Endothelial cell of umbilical vein (primary cell): ENCODE results near the gene TLR8. TPM values are rescaled to one million over a fixed set of nuclear protein-coding genes. Genes with fewer than 3 reads are reported as not detected.

ENCODE experiments used
- BruUV-seq: library from RNA; stranded (reverse); fragments of 400-500 nt; replicated peaks from 2 replicates; lab custom pipeline; 2021; lab: Mats Ljungman, UMichigan
- CTCF ChIA-PET: fragments of 300-600, 350-600 bp; sonication (Branson Sonifier 250); formaldehyde crosslinking; loops from one replicate; lab custom pipeline; 2021; ENCODE audit warnings: antibody characterized with exemption, inconsistent platforms; lab: Charles Lee
- POLR2A ChIA-PET: fragments of 300-600, 350-600 bp; sonication (Branson Sonifier 250); formaldehyde crosslinking; loops from one replicate; lab custom pipeline; 2021; ENCODE audit warnings: antibody characterized with exemption, inconsistent platforms; lab: Charles Lee
- DNase-seq: peaks from one replicate; pipeline ENCODE4 v3.0.0-alpha.2; 2011; ENCODE audit warnings: low read depth, low spot score
- FAIRE-seq: peaks from 2 replicates; lab custom pipeline; 2011; peaks lifted over from hg19 to GRCh38; lab: Jason Lieb, UNC
- H2AFZ ChIP-seq: 2 replicates; pipeline ENCODE4 v1.6.0; 2012; ENCODE audit warnings: low read depth, low read length, control low read depth, inconsistent platforms
- H3K27ac ChIP-seq: 2 replicates; pipeline ENCODE4 v1.5.1; 2011; ENCODE audit warnings: low read depth, mild to moderate bottlenecking, control low read depth, low read length, moderate library complexity; ENCODE audit not compliant: insufficient read depth
- H3K27me3 ChIP-seq, 2 experiments: 2 replicates each; pipeline versions ENCODE4 v1.6.0 to v1.6.1; 2011; ENCODE audit warnings: low read length in 2 of 2, mixed read lengths in 1 of 2; ENCODE audit not compliant: control insufficient read depth in 2 of 2, insufficient read depth in 2 of 2
- H3K36me3 ChIP-seq, 2 experiments: 2 replicates in 1 of 2; 3 replicates in 1 of 2; pipeline ENCODE4 v1.5.1; 2011; ENCODE audit warnings: low read length in 2 of 2, mild to moderate bottlenecking in 1 of 2, moderate library complexity in 1 of 2; ENCODE audit not compliant: control insufficient read depth in 2 of 2, insufficient read depth in 2 of 2; ENCODE audit errors: extremely low read depth in 1 of 2
- H3K4me1 ChIP-seq: 3 replicates; pipeline ENCODE4 v1.5.1; 2011; ENCODE audit warnings: mild to moderate bottlenecking, low read length; ENCODE audit not compliant: control insufficient read depth, insufficient read depth; ENCODE audit errors: extremely low read depth
- H3K4me2 ChIP-seq: 2 replicates; pipeline ENCODE4 v1.6.1; 2011; ENCODE audit warnings: low read length, control low read depth, mixed read lengths; ENCODE audit not compliant: insufficient read depth
- H3K4me3 ChIP-seq, 3 experiments: fragments of 200-600 bp in 1 of 3; sonication (generic), shearing (Covaris generic) in 1 of 3; replicated peaks in 1 of 3; 2 replicates each; pipeline ENCODE4 v1.5.1; 2011 to 2016; ENCODE audit warnings: control low read depth in 3 of 3, low read length in 3 of 3, mild to moderate bottlenecking in 2 of 3, inconsistent platforms in 1 of 3, low read depth in 1 of 3, moderate library complexity in 1 of 3; ENCODE audit not compliant: insufficient read depth in 1 of 3
- H3K79me2 ChIP-seq: 2 replicates; pipeline ENCODE4 v1.6.0; 2012; ENCODE audit warnings: low read length, inconsistent platforms; ENCODE audit not compliant: control insufficient read depth, insufficient read depth
- H3K9ac ChIP-seq: replicated peaks from 2 replicates; pipeline ENCODE3; 2011; ENCODE audit warnings: low read length, control low read depth; ENCODE audit not compliant: insufficient read depth; ENCODE audit errors: extremely low read depth
- H3K9me1 ChIP-seq: replicated peaks from 3 replicates; pipeline ENCODE4 v1.6.0; 2011; ENCODE audit warnings: mild to moderate bottlenecking, low read length; ENCODE audit not compliant: control insufficient read depth, insufficient read depth; ENCODE audit errors: extremely low read depth
- H3K9me3 ChIP-seq: replicated peaks from 2 replicates; pipeline ENCODE4 v1.5.1; 2012; ENCODE audit warnings: low read length, inconsistent platforms; ENCODE audit not compliant: control insufficient read depth, insufficient read depth
- H4K20me1 ChIP-seq: replicated peaks from 2 replicates; pipeline ENCODE3; 2011; ENCODE audit warnings: mild to moderate bottlenecking, low read length; ENCODE audit not compliant: control insufficient read depth, insufficient read depth; ENCODE audit errors: extremely low read depth
- EZH2 ChIP-seq: IDR thresholded peaks from 2 replicates; pipeline ENCODE4 v1.6.1; 2012; ENCODE audit warnings: borderline replicate concordance, low read depth, mild to moderate bottlenecking, moderate library complexity, low read length, inconsistent platforms; ENCODE audit not compliant: severe bottlenecking
- FOS ChIP-seq: IDR thresholded peaks from 2 replicates; pipeline ENCODE4 v1.6.1; 2011; ENCODE audit warnings: mild to moderate bottlenecking, low read length, moderate library complexity, borderline replicate concordance; ENCODE audit not compliant: insufficient read depth
- GATA2 ChIP-seq: IDR thresholded peaks from 2 replicates; pipeline ENCODE4 v1.7.0; 2011; ENCODE audit warnings: low read depth, mild to moderate bottlenecking, moderate library complexity, mixed read lengths, low read length; ENCODE audit not compliant: insufficient read length, insufficient read depth
- JUN ChIP-seq: IDR thresholded peaks from 2 replicates; pipeline ENCODE4 v1.6.1; 2011; ENCODE audit warnings: borderline replicate concordance, low read depth; ENCODE audit not compliant: insufficient read length, insufficient read depth
- MAX ChIP-seq: IDR thresholded peaks from 2 replicates; pipeline ENCODE4 v1.6.1; 2011; ENCODE audit not compliant: insufficient read depth, insufficient read length
- MYC ChIP-seq: IDR thresholded peaks from one replicate; pipeline ENCODE4 v1.6.1; 2011; ENCODE audit warnings: mild to moderate bottlenecking, low read depth, low read length
- POLR2A ChIP-seq: IDR thresholded peaks from 2 replicates; pipeline ENCODE4 v1.6.1; 2012; ENCODE audit warnings: low read depth, mild to moderate bottlenecking, control low read depth, low read length
- POLR2AphosphoS5 ChIP-seq: IDR thresholded peaks from 2 replicates; pipeline ENCODE4 v1.6.1; 2012; ENCODE audit warnings: low read depth, mild to moderate bottlenecking, control low read depth, low read length, moderate library complexity; ENCODE audit not compliant: insufficient read depth
- dilution Hi-C: fragments of 300-500 bp; cut with MboI; formaldehyde crosslinking; loops from one replicate; pipeline ENCODE4 v1.15.0; 2019; ENCODE audit warnings: low sequenced_read_pairs; ENCODE audit not compliant: extremely low pct_ligation_motif_present
- intact Hi-C: fragments of 100-400 bp; cut with micrococcal nuclease; formaldehyde crosslinking; loops from one replicate; pipeline ENCODE4 v1.10.0; 2022
- polyA plus RNA-seq, 4 experiments: library from polyadenylated mRNA; depleted of rRNA in 3 of 4; stranded (reverse) in 3 of 4; unstranded in 1 of 4; fragments of >200 nt; gene quantifications; 2 replicates each; pipeline versions ENCODE4 v1.2.1 to v1.2.3, GENCODE V29; 2011 to 2012; ENCODE audit warnings: missing spikeins in 1 of 4
- total RNA-seq: library from RNA; stranded (reverse); gene quantifications from 2 replicates; pipeline ENCODE4 v1.2.3, GENCODE V29; 2021
- TF ChIP-seq, protein P1 (sequence below), 2 donors: IDR thresholded peaks; 1 replicate in 1 of 2; 2 replicates in 1 of 2; pipeline ENCODE4 v1.5.1; 2011; ENCODE audit warnings: low read length in 2 of 2, mild to moderate bottlenecking in 2 of 2, moderate library complexity in 2 of 2, control low read depth in 1 of 2, inconsistent platforms in 1 of 2, low read depth in 1 of 2; ENCODE audit not compliant: insufficient read depth in 1 of 2; ENCODE audit errors: extremely low read depth in 1 of 2

Gene TLR8
- total and polyA plus RNA-seq, 2 donors (not counting 3 experiments of a cell fraction or from before 2014, with no cell fraction given) = not detected

DNA sequence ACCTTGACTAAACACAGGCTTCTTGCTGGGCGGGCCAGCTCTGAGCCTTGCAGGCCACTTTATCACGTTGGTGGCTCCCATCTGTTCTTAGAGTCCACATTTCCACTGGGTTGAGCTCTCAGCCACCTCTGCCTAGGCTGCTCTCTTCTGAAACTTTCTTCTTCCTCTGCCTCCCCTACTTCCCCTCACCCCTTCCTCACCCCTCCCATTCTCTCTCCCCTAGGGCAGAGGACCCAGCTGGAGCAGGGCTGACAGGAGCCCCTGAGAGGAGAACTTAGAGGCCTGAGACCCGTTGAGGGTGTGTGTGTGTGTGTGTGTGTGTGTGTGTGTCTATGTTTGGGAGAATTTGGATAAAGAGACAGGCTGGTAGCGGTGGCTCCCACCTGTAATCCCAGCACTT lies 48.6 kb downstream of the TLR8 start:
- no peak for TF ChIP-seq POLR2AphosphoS5
- no peak for TF ChIP-seq MYC
- TF ChIP-seq GATA2 = no peak
- no peak for TF ChIP-seq EZH2
- TF ChIP-seq MAX = no peak
- no peak for TF ChIP-seq FOS
- TF ChIP-seq, protein P1, sequence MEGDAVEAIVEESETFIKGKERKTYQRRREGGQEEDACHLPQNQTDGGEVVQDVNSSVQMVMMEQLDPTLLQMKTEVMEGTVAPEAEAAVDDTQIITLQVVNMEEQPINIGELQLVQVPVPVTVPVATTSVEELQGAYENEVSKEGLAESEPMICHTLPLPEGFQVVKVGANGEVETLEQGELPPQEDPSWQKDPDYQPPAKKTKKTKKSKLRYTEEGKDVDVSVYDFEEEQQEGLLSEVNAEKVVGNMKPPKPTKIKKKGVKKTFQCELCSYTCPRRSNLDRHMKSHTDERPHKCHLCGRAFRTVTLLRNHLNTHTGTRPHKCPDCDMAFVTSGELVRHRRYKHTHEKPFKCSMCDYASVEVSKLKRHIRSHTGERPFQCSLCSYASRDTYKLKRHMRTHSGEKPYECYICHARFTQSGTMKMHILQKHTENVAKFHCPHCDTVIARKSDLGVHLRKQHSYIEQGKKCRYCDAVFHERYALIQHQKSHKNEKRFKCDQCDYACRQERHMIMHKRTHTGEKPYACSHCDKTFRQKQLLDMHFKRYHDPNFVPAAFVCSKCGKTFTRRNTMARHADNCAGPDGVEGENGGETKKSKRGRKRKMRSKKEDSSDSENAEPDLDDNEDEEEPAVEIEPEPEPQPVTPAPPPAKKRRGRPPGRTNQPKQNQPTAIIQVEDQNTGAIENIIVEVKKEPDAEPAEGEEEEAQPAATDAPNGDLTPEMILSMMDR (IDR thresholded peaks at IDR 0.05; ENCODE audit: extremely low read depth in 1 of 2, insufficient read depth in 1 of 2, low read depth in 1 of 2, low read length in 2 of 2) = no peak
- no peak for TF ChIP-seq JUN
- no peak for TF ChIP-seq POLR2A
- DNase-seq (no peak), FAIRE-seq (no peak)
- Histone ChIP-seq H3K79me2 (no peaks in the 10 kb centered on the region), H3K9me3 (no peaks in the 10 kb centered on the region), H3K4me3 (no peak overlapping the region), H2AFZ (no peak overlapping the region), H3K9me1 (no peaks in the 10 kb centered on the region), H3K36me3 (no peaks in the 10 kb centered on the region), H3K27me3 (no peaks in the 10 kb centered on the region), H4K20me1 (no peaks in the 10 kb centered on the region), H3K4me2 (no peak overlapping the region), H3K4me1 (peaks cover 37% of the 10 kb centered on the region), H3K9ac (no peak overlapping the region), H3K27ac (no peak overlapping the region)
- intact Hi-C loops (loop anchor here (10.0 kb wide), 1 partner anchor 1920 kb away; the partner anchor contains the start of genes FANCB and MOSPD2), dilution Hi-C loops (no loop called here)
- no TSS peak for BruUV-seq
- POLR2A ChIA-PET = interaction anchor here (1.2 kb wide), 1 partner anchor 23 kb away, joined by 3 read pairs; no protein-coding TSS in a partner anchor
- CTCF ChIA-PET = interaction anchor here (1.5 kb wide), 1 partner anchor 8 kb away, joined by 9 read pairs; no protein-coding TSS in a partner anchor
